ENCODE results near the gene SKI.

GRCh38 chr1:2322581-2323211, 94.6 kb downstream of the SKI start:
- no peak for TF ChIP-seq CTCF (IDR thresholded peaks at IDR 0.05)
- no peak for TF ChIP-seq EZH2 (IDR thresholded peaks at IDR 0.05; ENCODE audit: borderline replicate concordance, insufficient read depth, low read depth, low read length, poor library complexity, severe bottlenecking)

Data from B cell (primary cell).